Measurements from ENCODE around the gene PRR5. TPM values are rescaled to one million over a fixed set of nuclear protein-coding genes. Genes with fewer than 3 reads are reported as not detected.

PRR5 gene
- total RNA-seq, 1 donor from 2014 or later = 20.5 TPM

DNA sequence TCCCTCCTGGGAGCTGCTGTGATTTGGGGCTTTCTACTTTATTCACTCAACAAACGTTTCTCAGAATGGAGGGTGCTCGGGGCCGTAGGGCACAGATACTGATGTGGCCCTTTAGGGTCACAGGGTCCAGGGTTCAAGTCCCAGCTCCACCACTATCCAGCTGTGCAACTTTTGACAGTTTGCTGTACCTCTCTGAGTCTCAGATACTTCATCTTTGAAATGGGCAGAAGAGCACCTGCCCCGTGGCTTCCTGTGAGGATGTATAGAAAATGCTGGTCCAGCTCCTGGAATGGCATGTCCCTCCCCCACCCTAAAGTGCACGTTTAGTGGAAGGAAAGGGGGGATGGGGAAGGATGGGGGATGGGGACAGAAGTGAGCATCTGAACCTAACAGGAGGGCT lies 21.9 kb upstream of the PRR5 start:
- Mint-ChIP-seq H3K9me3 (ENCODE audit: low read depth) (no peaks in the 10 kb centered on the region), H3K36me3 (ENCODE audit: insufficient read depth) (no peaks in the 10 kb centered on the region), H3K27me3 (no peaks in the 10 kb centered on the region), H3K4me1 (ENCODE audit: low read depth) (peaks cover 9% of the 10 kb centered on the region), H3K27ac (no peak overlapping the region), H3K4me3 (ENCODE audit: low read depth) (no peak overlapping the region)
- TF ChIP-seq, protein P1, sequence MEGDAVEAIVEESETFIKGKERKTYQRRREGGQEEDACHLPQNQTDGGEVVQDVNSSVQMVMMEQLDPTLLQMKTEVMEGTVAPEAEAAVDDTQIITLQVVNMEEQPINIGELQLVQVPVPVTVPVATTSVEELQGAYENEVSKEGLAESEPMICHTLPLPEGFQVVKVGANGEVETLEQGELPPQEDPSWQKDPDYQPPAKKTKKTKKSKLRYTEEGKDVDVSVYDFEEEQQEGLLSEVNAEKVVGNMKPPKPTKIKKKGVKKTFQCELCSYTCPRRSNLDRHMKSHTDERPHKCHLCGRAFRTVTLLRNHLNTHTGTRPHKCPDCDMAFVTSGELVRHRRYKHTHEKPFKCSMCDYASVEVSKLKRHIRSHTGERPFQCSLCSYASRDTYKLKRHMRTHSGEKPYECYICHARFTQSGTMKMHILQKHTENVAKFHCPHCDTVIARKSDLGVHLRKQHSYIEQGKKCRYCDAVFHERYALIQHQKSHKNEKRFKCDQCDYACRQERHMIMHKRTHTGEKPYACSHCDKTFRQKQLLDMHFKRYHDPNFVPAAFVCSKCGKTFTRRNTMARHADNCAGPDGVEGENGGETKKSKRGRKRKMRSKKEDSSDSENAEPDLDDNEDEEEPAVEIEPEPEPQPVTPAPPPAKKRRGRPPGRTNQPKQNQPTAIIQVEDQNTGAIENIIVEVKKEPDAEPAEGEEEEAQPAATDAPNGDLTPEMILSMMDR (IDR thresholded peaks at IDR 0.05; ENCODE audit: unreplicated experiment) = no peak
- no peak for DNase-seq (ENCODE audit: low spot score, unreplicated experiment)

DNA sequence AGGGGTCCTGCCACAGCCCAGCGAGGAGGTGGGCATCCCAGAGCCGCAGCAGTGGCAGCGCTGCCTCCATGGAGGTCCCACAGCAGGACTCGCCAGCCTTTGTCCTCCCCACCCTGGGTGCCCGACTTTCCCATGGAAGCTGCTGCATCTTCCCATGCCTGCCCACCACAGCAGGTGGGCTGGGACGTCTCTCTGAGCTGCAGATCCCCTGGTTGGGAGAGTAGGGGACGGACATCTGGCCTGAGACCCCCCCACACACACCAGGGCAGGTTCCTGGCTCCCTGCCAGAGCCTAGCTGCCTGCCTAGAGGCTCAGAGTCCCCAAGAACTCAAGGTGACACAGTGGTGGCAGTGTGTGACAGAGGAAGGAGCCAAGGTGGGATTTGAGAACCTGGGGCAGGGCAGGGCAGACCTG lies 21.5 kb upstream of the PRR5 start:
- no peaks in the 10 kb centered on the region for H3K36me3 Mint-ChIP-seq (ENCODE audit: insufficient read depth)
- DNase-seq (ENCODE audit: low spot score, unreplicated experiment) = no peak
- TF ChIP-seq, protein P1 (IDR thresholded peaks at IDR 0.05; ENCODE audit: unreplicated experiment) = no peak
- H3K9me3 Mint-ChIP-seq (ENCODE audit: low read depth) = no peaks in the 10 kb centered on the region
- no peaks in the 10 kb centered on the region for H3K27me3 Mint-ChIP-seq
- no peak overlapping the region for H3K27ac Mint-ChIP-seq
- H3K4me3 Mint-ChIP-seq (ENCODE audit: low read depth) = no peak overlapping the region
- peaks cover 10% of the 10 kb centered on the region for H3K4me1 Mint-ChIP-seq (ENCODE audit: low read depth)

DNA sequence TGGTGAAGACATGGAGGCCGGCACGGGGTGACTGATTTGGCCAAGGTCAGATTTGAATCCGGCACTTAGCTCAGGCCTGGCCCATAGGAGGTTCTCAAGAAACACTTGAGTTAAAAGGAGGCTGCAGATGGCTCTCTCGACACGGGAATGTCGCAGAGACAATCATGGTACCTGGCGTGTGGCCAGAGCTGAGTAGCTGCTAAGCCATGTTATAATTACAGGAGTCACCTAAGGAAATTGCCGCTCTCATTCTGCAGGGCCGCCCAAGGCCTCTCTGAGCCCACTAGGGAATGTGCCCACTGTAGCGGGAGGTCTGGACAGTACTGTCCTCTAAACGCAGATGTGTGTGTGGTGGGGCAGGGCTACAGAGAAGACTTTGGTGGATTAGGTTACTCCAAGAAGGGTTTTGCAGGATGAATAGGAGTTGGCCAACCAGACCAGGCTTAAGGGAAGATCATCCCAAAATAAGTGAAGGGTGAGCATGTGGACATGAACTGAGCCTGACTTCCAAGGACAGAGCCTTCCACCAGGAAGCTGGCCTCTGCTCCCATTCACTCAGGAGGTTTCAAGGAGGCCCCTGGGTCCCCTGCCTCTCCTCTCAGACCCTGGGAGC lies 19.3 kb upstream of the PRR5 start:
- H3K36me3 Mint-ChIP-seq (ENCODE audit: insufficient read depth) = no peaks in the 10 kb centered on the region
- DNase-seq (ENCODE audit: low spot score, unreplicated experiment) = no peak
- no peak overlapping the region for H3K4me3 Mint-ChIP-seq (ENCODE audit: low read depth)
- no peak overlapping the region for H3K27ac Mint-ChIP-seq
- H3K27me3 Mint-ChIP-seq = no peaks in the 10 kb centered on the region
- no peaks in the 10 kb centered on the region for H3K9me3 Mint-ChIP-seq (ENCODE audit: low read depth)
- peaks cover 13% of the 10 kb centered on the region for H3K4me1 Mint-ChIP-seq (ENCODE audit: low read depth)
- TF ChIP-seq, protein P1 (IDR thresholded peaks at IDR 0.05; ENCODE audit: unreplicated experiment) = no peak

DNA sequence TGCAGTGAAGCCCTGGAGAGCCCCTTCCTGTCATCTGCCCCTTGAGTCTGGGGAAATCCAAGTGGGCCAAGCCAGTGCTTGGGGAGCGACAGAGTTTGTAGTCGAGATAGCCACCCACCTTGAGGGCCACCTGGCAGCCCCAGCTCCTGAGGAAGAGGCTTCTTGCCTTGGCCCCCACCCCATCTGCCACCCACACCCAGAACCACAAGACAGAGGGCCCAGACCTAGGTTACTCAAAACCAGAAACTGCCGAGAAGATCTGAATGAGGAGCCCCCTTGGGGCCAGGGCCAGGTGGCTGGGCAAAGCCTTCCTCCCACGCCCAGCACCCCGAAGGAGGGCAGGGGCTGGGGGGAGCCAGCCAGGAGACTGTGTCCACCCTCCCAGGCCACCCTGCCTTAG lies 18.8 kb upstream of the PRR5 start:
- H3K4me1 Mint-ChIP-seq (ENCODE audit: low read depth) = peaks cover 13% of the 10 kb centered on the region
- H3K27me3 Mint-ChIP-seq = no peaks in the 10 kb centered on the region
- no peak overlapping the region for H3K4me3 Mint-ChIP-seq (ENCODE audit: low read depth)
- TF ChIP-seq, protein P1 (IDR thresholded peaks at IDR 0.05; ENCODE audit: unreplicated experiment) = no peak
- no peak overlapping the region for H3K27ac Mint-ChIP-seq
- no peaks in the 10 kb centered on the region for H3K9me3 Mint-ChIP-seq (ENCODE audit: low read depth)
- DNase-seq (ENCODE audit: low spot score, unreplicated experiment) = no peak
- no peaks in the 10 kb centered on the region for H3K36me3 Mint-ChIP-seq (ENCODE audit: insufficient read depth)

DNA sequence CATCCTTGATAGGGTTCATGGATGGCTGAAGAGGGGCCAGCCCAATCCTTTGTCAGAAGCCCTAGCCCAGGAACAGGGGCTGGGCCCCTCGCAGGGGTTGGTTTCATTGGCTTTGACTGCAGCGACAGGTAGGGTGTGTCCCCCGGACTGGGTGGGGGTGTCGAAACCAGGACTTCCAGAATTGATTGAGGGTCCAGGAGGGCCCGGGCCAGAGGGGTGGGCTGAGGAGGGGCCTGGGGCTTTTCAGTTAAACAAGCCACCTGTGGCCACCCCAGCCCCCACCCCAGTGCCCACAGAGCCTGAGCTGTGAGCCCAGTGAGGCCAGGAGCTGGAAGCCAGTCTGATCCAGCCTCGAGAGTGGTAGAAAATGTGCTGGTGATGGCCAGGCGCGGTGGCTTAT lies 18.1 kb upstream of the PRR5 start:
- Mint-ChIP-seq H3K4me1 (ENCODE audit: low read depth) (peaks cover 13% of the 10 kb centered on the region), H3K27me3 (no peaks in the 10 kb centered on the region), H3K9me3 (ENCODE audit: low read depth) (no peaks in the 10 kb centered on the region), H3K27ac (no peak overlapping the region), H3K36me3 (ENCODE audit: insufficient read depth) (no peaks in the 10 kb centered on the region), H3K4me3 (ENCODE audit: low read depth) (no peak overlapping the region)
- TF ChIP-seq, protein P1 (IDR thresholded peaks at IDR 0.05; ENCODE audit: unreplicated experiment) = no peak
- DNase-seq (ENCODE audit: low spot score, unreplicated experiment) = no peak
